SK-N-MC (cell line): Measurements from ENCODE around the gene POLR2F.

Source experiments
- EZH2 ChIP-seq: fragments of 200-600 bp; sonication (generic); IDR thresholded peaks from one replicate; pipeline ENCODE4 v1.6.1; 2017; ENCODE audit warnings: antibody characterized with exemption
- FOXP2 ChIP-seq: optimal IDR thresholded peaks from 2 replicates; pipeline ENCODE3; 2011; ENCODE audit warnings: mild to moderate bottlenecking, moderate library complexity; ENCODE audit not compliant: insufficient read depth; ENCODE audit errors: extremely low read length, control extremely low read depth
- POLR2AphosphoS5 ChIP-seq: IDR thresholded peaks from 2 replicates; pipeline ENCODE4 v1.6.1; 2012; ENCODE audit warnings: mild to moderate bottlenecking, low read depth, low read length, borderline replicate concordance

DNA sequence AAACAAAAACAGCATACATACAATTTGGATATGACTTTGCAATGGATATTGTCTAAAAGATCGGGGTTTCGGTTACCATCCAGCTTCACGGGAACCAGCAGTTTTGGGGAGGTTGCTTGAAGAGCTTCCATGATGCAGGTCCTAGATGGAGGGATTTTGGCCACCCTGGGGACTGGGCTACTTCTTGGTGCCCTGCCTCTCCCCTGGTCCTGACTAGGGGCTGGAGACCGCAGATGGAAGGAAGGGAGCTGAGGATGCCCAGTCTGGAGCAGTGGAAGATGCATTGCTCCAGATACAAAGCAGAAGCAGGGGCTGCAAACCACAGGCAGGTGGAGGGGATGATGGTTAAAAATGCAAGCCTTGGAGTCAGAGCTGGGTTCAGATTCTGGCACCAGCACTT, 17.4 kb downstream of the POLR2F start:
- no peak for TF ChIP-seq POLR2AphosphoS5
- TF ChIP-seq EZH2, result no peak
- no peak for TF ChIP-seq FOXP2
